Neuronal stem cell (in vitro differentiated cells): ENCODE results near the gene SLC25A26.

Experiments
- DNase-seq: peaks from one replicate; pipeline ENCODE4 v3.0.0-alpha.2; 2013; ENCODE audit warnings: low spot score
- H2AFZ ChIP-seq: one replicate; pipeline ENCODE4 v1.6.1; 2013; ENCODE audit warnings: mild to moderate bottlenecking, low read length, inconsistent platforms
- H2AK5ac ChIP-seq: 2 replicates; pipeline ENCODE4 v1.6.1; 2013; ENCODE audit warnings: low read depth, mild to moderate bottlenecking, inconsistent platforms, low read length, moderate library complexity, mixed read lengths
- H2BK120ac ChIP-seq: 2 replicates; pipeline ENCODE4 v1.6.1; 2013; ENCODE audit warnings: low read depth, mild to moderate bottlenecking, inconsistent platforms, low read length, moderate library complexity, mixed read lengths
- H2BK12ac ChIP-seq: one replicate; pipeline ENCODE4 v1.6.1; 2013; ENCODE audit warnings: low read length, inconsistent platforms
- H2BK15ac ChIP-seq: 2 replicates; pipeline ENCODE4 v1.6.1; 2013; ENCODE audit warnings: mild to moderate bottlenecking, low read length, inconsistent platforms, mixed read lengths
- H2BK5ac ChIP-seq: one replicate; pipeline ENCODE4 v1.6.1; 2013; ENCODE audit warnings: inconsistent platforms, mild to moderate bottlenecking, low read length, moderate library complexity
- H3K14ac ChIP-seq: one replicate; pipeline ENCODE4 v1.6.1; 2013; ENCODE audit warnings: low read length, inconsistent platforms
- H3K18ac ChIP-seq: 2 replicates; pipeline ENCODE4 v1.6.1; 2013; ENCODE audit warnings: low read length, inconsistent platforms
- H3K23ac ChIP-seq: 2 replicates; pipeline ENCODE4 v1.6.1; 2013; ENCODE audit warnings: low read depth, mild to moderate bottlenecking, mixed read lengths, low read length, inconsistent platforms; ENCODE audit not compliant: poor library complexity
- H3K27ac ChIP-seq: replicated peaks from 3 replicates; pipeline ENCODE4 v1.5.1; 2013; ENCODE audit warnings: low read length, inconsistent platforms
- H3K27me3 ChIP-seq, 3 experiments: 2 replicates each; pipeline ENCODE4 v1.6.1; 2013; ENCODE audit warnings: low read length in 3 of 3, mild to moderate bottlenecking in 2 of 3, inconsistent platforms in 1 of 3, low read depth in 1 of 3, mixed read lengths in 1 of 3, moderate library complexity in 1 of 3; ENCODE audit not compliant: control insufficient read depth in 3 of 3, insufficient read depth in 3 of 3
- H3K36me3 ChIP-seq, 2 donors: replicated peaks in 1 of 2; 2 replicates each; pipeline ENCODE4 v1.6.1; 2013; ENCODE audit warnings: low read length in 2 of 2; ENCODE audit not compliant: control insufficient read depth in 2 of 2, insufficient read depth in 2 of 2
- H3K4ac ChIP-seq: 2 replicates; pipeline ENCODE4 v1.6.1; 2013; ENCODE audit warnings: inconsistent platforms, mild to moderate bottlenecking, low read length, moderate library complexity
- H3K4me1 ChIP-seq, 2 donors: 1 replicate in 1 of 2; 2 replicates in 1 of 2; pipeline ENCODE4 v1.6.1; 2013; ENCODE audit warnings: low read length in 2 of 2, low read depth in 1 of 2; ENCODE audit not compliant: control insufficient read depth in 2 of 2, insufficient read depth in 1 of 2
- H3K4me2 ChIP-seq: one replicate; pipeline ENCODE4 v1.6.1; 2013; ENCODE audit warnings: mild to moderate bottlenecking, low read length, inconsistent platforms; ENCODE audit not compliant: insufficient read depth, poor library complexity, severe bottlenecking
- H3K4me3 ChIP-seq, 2 donors: 2 replicates each; pipeline ENCODE4 v1.5.1; 2013; ENCODE audit warnings: low read length in 2 of 2, mild to moderate bottlenecking in 2 of 2, inconsistent platforms in 1 of 2, moderate library complexity in 1 of 2
- H3K79me1 ChIP-seq: one replicate; pipeline ENCODE4 v1.6.1; 2013; ENCODE audit warnings: low read depth, mild to moderate bottlenecking, inconsistent platforms, low read length, moderate library complexity
- H3K9ac ChIP-seq: one replicate; pipeline ENCODE4 v1.6.1; 2013; ENCODE audit warnings: mild to moderate bottlenecking, low read depth, low read length, inconsistent platforms; ENCODE audit not compliant: poor library complexity
- H3K9me3 ChIP-seq, 2 donors: replicated peaks in 1 of 2; 2 replicates each; pipeline versions ENCODE3 to v1.6.1; 2013; ENCODE audit warnings: low read length in 2 of 2, mild to moderate bottlenecking in 2 of 2, inconsistent platforms in 1 of 2, low read depth in 1 of 2, mixed read lengths in 1 of 2, moderate library complexity in 1 of 2; ENCODE audit not compliant: control insufficient read depth in 2 of 2, insufficient read depth in 1 of 2
- H4K8ac ChIP-seq: one replicate; pipeline ENCODE4 v1.6.1; 2013; ENCODE audit warnings: low read depth, mild to moderate bottlenecking, inconsistent platforms, low read length, moderate library complexity
- H4K91ac ChIP-seq: one replicate; pipeline ENCODE4 v1.6.1; 2013; ENCODE audit warnings: low read length, low read depth, mild to moderate bottlenecking, inconsistent platforms; ENCODE audit not compliant: poor library complexity
- WGBS, 2 donors: extraction: QIAGEN DNeasy Blood & Tissue Kit; methylation state at CpG; one replicate each; pipeline ENCODE4 v1.1.7; 2013; ENCODE audit warnings: missing lambda C conversion rate in 2 of 2, mixed read lengths in 1 of 2; ENCODE audit not compliant: insufficient read length in 2 of 2, insufficient replicate concordance in 1 of 2; ENCODE audit errors: extremely low coverage in 2 of 2; 5-methylcytosine and 5-hydroxymethylcytosine counted together

SLC25A26 gene

DNA sequence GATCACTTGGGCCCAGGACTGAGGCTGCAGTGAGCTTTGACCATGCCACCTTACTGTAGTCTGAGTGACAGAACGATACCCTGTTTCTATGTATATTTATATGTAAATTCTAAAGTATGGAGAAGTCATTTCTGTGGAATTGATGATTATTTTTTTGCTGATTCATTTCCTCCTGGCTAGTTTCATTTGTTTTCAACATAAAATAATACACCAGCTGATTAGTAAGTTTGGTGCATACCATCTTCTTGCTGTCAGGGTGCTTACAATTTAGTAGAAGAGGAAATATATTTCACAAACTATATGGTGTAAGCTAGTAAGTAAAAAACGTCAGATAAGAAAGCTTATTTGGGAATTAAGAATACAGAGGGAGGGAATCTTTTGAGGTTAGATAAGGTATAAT lies 36.0 kb downstream of the SLC25A26 start:
- Histone ChIP-seq H3K23ac (no peak overlapping the region), H3K4me2 (no peak overlapping the region), H4K8ac (no peak overlapping the region), H3K14ac (no peak overlapping the region), H3K4me1 (peaks cover 0 to 6% of the 10 kb centered on the region in 2 donors), H3K27me3 (no peaks in the 10 kb centered on the region), H3K18ac (no peak overlapping the region), H3K9me3 (no peaks in the 10 kb centered on the region), H2BK15ac (no peak overlapping the region), H3K27ac (no peak overlapping the region), H4K91ac (no peak overlapping the region), H3K36me3 (no peaks in the 10 kb centered on the region), H3K79me1 (no peaks in the 10 kb centered on the region), H2AFZ (no peak overlapping the region), H2BK5ac (no peak overlapping the region), H3K4ac (no peak overlapping the region), H2BK12ac (no peak overlapping the region), H2BK120ac (no peak overlapping the region), H2AK5ac (no peak overlapping the region), H3K4me3 (no peak overlapping the region), H3K9ac (no peak overlapping the region)
- DNase-seq = no peak
- no CpG with 5 or more reads among the region's 2 CpGs for WGBS, 2 donors

DNA sequence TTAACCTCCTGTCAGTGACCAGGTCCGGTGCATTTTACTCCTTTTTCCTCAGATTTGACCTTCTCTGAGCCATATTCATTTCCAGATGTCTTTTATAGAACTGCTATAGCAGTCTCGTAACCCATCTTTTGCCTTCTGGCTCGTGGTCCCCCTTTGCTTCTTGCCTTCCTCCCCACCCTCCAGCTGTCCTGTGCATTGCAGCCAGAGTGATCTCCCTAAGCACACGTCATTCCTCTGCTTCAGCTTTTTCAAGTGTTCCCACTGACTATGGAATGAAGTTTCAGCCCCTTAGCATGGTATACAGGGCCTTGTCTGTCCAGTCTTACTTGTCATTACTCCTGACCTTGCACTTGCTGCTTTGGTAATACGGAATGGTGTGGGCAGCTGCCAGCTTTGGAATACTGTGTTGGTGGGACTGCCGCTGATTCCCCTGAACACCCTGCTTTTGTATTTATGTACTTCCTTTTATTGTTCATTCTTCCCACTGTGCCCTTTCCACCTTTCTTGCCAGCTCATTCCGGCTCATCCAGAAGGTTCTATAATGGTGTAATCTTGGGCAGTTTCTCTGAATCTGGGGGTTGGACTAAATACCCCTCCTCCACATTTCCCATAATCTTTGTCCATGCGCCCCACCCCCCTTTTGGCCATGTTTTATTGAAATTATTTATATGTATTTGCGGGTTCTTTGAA lies 38.9 kb downstream of the SLC25A26 start:
- no peaks in the 10 kb centered on the region for H3K27me3 ChIP-seq
- peaks cover 0 to 6% of the 10 kb centered on the region in 2 donors for H3K4me1 ChIP-seq
- no peak overlapping the region for H2AFZ ChIP-seq
- H3K27ac ChIP-seq = no peak overlapping the region
- no peak overlapping the region for H3K4me3 ChIP-seq
- H3K23ac ChIP-seq = no peak overlapping the region
- peaks cover 0 to 3% of the 10 kb centered on the region in 2 donors for H3K36me3 ChIP-seq
- no peak overlapping the region for H3K14ac ChIP-seq
- peak overlapping the region; percentile 19 for H3K18ac ChIP-seq
- WGBS, 2 donors = no CpG with 5 or more reads among the region's 9 CpGs
- H3K9ac ChIP-seq = no peak overlapping the region
- H3K9me3 ChIP-seq = no peaks in the 10 kb centered on the region
- H2AK5ac ChIP-seq = no peak overlapping the region
- H4K8ac ChIP-seq = no peak overlapping the region
- H3K79me1 ChIP-seq = no peaks in the 10 kb centered on the region
- no peak overlapping the region for H2BK5ac ChIP-seq
- no peak overlapping the region for H3K4ac ChIP-seq
- no peak overlapping the region for H4K91ac ChIP-seq
- H3K4me2 ChIP-seq = no peak overlapping the region
- no peak overlapping the region for H2BK12ac ChIP-seq
- no peak for DNase-seq
- H2BK15ac ChIP-seq = no peak overlapping the region
- no peak overlapping the region for H2BK120ac ChIP-seq

DNA sequence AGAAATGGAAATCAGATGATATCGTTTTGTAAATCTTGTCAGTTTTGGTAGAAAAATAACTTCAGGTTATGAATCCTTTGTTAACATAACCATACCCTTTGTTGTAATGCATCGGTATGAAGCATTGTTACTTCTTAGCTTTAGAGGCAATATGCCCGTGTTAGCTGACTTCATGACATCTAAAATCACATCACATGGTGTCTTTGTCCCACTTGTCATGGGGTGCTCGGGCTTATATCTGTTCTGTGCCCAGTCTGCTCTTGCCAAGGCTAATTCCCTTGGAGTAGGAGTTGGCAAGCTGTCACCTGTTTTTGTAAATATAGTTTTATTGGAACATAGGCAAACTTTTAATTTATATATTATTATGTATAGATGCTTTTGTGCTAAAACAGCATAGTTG lies 39.6 kb downstream of the SLC25A26 start:
- Histone ChIP-seq H3K27ac (no peak overlapping the region), H2BK12ac (no peak overlapping the region), H3K9ac (no peak overlapping the region), H3K4me1 (peaks cover 0 to 6% of the 10 kb centered on the region in 2 donors), H3K18ac (no peak overlapping the region), H3K9me3 (no peaks in the 10 kb centered on the region), H3K36me3 (peaks cover 0 to 3% of the 10 kb centered on the region in 2 donors), H4K91ac (no peak overlapping the region), H3K4ac (no peak overlapping the region), H2BK120ac (no peak overlapping the region), H3K23ac (no peak overlapping the region), H3K14ac (no peak overlapping the region), H2BK15ac (no peak overlapping the region), H4K8ac (no peak overlapping the region), H3K79me1 (no peaks in the 10 kb centered on the region), H3K27me3 (no peaks in the 10 kb centered on the region), H2AFZ (no peak overlapping the region), H3K4me2 (no peak overlapping the region), H2AK5ac (no peak overlapping the region), H3K4me3 (no peak overlapping the region), H2BK5ac (no peak overlapping the region)
- WGBS, 2 donors = no CpG with 5 or more reads among the region's 4 CpGs
- no peak for DNase-seq

DNA sequence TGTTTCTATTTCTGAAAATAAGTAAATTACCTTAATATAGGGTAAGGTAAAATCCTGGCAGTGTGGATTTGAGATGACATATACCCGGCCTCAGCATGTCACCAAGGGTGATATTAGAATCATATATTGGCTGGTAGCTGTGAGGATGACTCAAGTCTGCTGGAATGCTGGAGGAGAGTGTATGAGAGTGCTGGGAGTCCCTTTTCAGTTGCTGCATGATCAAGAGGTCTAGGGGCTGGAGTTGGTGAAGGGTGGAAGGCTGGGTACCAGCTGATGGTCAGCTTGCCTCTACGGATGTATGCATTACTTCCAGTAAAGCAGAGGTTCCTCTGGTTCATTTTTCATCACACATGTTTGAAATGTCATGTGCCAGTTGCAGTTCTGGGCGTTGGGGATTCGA lies 40.6 kb downstream of the SLC25A26 start:
- Histone ChIP-seq H3K23ac (no peak overlapping the region), H2BK120ac (no peak overlapping the region), H3K27ac (no peak overlapping the region), H3K9ac (no peak overlapping the region), H4K8ac (no peak overlapping the region), H3K79me1 (no peaks in the 10 kb centered on the region), H3K4me1 (no peaks in the 10 kb centered on the region), H3K36me3 (peaks cover 0 to 3% of the 10 kb centered on the region in 2 donors), H2AFZ (no peak overlapping the region), H3K4me3 (no peak overlapping the region), H3K4ac (no peak overlapping the region), H2BK12ac (no peak overlapping the region), H2AK5ac (no peak overlapping the region), H3K27me3 (no peaks in the 10 kb centered on the region), H3K18ac (no peak overlapping the region), H3K14ac (no peak overlapping the region), H2BK5ac (no peak overlapping the region), H2BK15ac (no peak overlapping the region), H3K9me3 (no peaks in the 10 kb centered on the region), H4K91ac (no peak overlapping the region), H3K4me2 (no peak overlapping the region)
- no CpG with 5 or more reads among the region's 4 CpGs for WGBS, 2 donors
- DNase-seq = no peak
